ENCODE data around the gene CACNB1.

CACNB1 gene

DNA sequence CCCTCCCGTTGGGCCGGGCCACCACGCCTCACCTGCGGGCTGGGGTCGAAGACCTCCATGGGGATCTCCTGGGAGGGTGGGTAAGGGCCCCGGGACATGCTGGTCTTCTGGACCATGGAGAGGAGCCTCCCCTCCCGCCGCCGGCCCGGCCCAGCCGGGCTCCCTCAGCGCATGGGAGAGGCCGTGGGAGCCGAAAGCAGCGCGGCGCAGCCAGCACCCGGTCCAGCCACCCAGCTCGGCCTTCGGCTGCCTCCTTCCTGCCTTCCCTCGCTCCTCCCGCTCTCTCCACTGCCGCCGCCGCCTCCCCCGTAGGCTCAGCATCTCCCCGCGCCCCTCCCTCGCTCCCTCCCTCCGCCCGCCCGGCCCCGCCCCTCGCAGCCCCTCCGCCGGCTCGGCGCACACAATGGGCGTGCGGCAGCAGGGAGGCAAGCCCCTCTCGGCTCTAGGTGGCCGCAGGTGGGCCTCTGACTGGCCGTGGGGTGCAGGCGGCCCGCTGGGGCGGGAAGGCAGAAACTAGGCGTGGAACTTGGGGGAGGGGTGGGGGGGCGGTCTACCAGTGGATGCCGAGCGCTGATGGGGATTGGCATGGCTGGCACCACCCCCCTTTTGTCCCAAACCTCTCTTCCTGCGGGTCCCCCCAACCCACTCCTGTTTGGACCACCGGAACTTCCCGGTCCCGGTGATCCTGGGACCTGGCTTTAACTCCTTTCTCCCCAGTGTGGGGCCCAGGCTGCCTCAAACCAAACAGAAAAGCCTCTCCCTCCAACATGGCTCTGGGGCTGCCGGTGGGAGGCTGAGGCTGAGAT lies at the start of gene CACNB1:
Gene CACNB1, minus strand, starts transcription at position 290 of the 806 bp plus-strand sequence. Its CDS starts 174 bp downstream, at position 116.
- DNase-seq, result peak; percentile 55
- in situ Hi-C loops (cut with MboI; ENCODE audit: low pct_unique_long_range_greater_than_20kb, low sequenced_read_pairs), result no loop called here

DNA sequence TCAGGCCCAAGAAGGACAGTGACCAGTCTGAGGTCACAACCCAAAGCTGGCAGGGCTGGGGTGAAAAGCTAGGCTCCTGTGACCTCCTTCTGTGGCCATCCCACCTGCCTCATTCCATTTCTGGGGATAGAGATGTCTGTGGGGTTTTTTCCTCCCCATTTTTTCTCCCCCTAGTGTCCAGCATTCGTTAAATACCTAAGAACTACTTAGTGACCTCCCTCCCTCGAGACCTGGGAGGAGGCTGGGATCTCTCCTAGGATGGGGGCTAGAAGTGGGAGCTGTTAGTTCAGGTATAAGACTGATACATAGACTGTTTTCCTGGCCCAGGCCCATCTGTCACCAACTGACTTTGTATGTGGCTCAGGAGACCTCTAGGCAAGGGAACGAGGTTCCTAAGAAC lies 48.8 kb upstream of the CACNB1 start:
- in situ Hi-C loops (cut with MboI; ENCODE audit: low pct_unique_long_range_greater_than_20kb, low sequenced_read_pairs), result no loop called here
- DNase-seq, result no peak

DNA sequence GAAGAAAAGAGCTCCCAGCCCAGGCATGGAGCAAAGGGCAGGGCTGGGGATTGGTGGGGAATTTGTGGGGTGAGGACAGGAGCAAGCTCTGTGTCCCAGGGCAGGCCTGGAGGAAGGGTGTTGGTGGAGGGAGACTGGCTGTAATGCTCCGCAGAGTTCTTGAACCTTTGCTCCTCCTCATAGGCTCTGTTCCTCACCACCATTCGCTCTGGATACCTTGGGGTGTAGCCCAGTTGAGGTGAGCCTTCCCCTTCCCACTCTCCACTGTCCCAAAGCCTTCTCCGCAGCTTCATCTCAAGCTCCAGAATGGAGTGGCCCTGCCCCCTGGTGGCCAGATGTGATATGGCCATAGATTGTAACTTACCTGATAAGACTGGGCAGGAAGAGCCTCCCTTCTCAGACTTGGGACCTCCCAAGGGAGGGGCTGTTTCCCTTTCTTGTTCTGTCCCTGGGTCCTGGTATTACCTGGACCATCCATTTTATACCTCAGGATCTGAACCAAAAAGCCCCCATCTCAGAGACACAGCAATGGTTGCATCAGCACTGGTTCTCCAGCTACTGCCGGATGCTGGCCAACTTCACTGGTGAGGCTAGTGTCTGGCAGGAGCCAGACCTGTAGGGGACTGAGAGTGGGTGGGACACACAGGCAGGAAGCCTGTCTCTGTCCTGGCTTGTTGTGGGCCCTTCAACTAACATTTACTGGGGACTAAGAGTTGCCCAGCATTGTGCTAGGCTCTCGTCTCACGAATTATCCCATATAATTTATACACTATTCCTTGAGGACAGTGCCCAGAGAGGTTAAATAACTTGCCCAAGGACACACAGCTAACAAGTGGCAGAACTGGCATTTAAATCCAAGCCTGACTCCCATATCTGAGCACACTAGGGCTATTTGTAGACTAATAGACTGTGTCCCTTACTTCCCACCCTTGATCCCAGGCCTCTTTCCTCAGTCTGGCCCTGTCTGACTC lies 47.4 kb upstream of the CACNB1 start:
- peak; percentile 90 for DNase-seq
- in situ Hi-C loops (cut with MboI; ENCODE audit: low pct_unique_long_range_greater_than_20kb, low sequenced_read_pairs), result no loop called here

DNA sequence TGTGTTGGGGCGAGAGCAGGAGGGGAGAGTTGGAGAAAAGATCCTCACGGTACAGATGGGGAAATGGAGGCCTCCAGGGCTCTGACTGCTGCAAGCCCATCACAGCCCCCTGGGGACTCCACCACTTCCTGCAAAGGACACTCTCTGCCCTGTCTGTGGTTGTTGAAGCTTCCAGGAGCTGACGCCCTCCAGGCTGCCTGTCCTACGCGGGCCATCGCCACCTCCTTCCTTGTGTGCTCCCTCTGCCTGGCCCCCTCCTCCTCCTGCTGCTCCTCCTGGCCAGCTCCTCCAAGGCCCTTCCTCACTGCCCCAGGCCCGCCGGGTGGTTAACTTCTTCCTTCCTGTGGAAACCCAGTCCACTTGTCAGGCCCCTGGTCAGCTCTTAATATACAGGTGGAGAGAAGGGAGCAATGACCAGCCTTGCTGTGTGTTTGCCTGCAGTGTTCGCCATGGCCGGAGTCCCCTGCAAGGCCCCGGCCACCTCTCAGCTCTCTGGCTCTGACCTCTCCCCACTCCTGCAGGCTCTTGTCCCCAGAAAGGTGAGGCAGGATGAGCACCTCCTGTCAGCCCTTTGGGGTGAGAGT lies 46.6 kb upstream of the CACNB1 start:
- in situ Hi-C loops (cut with MboI; ENCODE audit: low pct_unique_long_range_greater_than_20kb, low sequenced_read_pairs), result no loop called here
- DNase-seq, result peak; percentile 66

DNA sequence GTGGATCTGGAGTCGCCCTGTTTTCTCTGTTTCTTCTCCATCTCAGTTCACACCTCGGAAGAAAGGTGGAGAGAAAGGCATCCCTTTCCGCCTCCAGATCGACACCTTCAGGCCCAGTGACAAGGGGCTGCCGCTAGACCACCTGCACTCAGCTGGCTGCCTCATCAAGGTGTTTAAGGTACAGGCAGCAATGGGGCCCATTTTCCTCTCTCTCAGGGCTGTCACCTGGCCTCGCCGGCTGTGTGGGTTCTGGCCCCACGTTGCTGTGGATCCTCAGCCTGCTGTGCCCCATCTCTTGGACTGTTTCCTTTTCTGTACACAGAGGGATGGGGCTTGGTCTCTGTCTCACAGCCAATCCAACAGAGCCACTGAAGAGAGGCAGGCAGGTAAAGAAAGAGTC lies 45.7 kb upstream of the CACNB1 start:
- DNase-seq, result no peak
- in situ Hi-C loops (cut with MboI; ENCODE audit: low pct_unique_long_range_greater_than_20kb, low sequenced_read_pairs), result no loop called here

DNA sequence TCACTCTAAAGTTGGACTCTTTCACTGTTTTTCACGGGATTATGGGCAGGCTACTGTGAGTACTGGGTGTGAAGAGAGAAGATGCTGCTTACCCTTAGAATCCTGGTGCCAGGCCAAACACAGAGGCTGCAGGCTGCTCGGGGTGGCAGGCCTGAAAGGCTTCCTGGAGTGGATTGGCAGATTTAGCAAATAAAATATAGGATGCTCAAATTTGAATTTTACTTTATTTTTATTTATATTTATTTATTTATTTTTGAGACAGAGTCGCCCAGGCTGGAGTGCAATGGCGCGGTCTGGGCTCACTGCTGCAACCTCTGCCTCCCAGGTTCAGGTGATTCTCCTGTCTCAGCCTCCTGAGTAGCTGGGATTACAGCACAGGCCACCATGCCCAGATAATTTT lies 43.2 kb upstream of the CACNB1 start:
- in situ Hi-C loops (cut with MboI; ENCODE audit: low pct_unique_long_range_greater_than_20kb, low sequenced_read_pairs), result no loop called here
- no peak for DNase-seq

DNA sequence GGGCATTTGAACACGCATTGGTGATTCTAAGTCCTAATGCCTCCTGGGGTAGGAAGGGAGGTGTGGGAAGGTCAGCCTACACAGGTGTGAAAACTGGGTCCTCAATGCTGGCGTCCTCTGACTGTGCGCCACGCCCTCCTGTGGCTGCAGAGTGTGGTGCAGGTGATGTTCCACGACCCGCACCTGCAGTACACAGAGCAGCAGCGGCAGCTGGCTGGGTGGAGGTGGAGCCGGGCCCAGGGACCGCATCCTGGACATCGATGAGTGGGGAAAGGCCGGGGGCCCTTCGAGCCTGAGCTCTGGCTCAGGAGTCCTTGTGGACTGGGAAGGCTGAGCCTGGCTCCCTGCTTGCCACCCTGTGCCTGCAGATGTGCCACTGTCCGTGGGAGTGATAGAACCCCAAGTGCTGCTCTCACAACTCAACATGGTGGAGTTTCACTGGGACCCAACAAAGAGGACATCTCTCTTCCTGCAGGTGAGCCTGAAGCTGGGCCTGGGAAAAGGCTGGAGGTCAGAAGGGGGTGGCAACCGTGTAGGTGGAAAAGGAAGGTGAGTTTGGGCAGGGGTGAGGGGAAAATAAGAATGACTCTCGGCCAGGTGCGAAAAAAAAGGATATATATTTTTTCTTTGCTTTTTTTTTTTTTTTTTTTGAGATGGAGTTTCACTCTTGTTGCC lies 42.3 kb upstream of the CACNB1 start:
- in situ Hi-C loops (cut with MboI; ENCODE audit: low pct_unique_long_range_greater_than_20kb, low sequenced_read_pairs), result no loop called here
- peak; percentile 68 for DNase-seq

DNA sequence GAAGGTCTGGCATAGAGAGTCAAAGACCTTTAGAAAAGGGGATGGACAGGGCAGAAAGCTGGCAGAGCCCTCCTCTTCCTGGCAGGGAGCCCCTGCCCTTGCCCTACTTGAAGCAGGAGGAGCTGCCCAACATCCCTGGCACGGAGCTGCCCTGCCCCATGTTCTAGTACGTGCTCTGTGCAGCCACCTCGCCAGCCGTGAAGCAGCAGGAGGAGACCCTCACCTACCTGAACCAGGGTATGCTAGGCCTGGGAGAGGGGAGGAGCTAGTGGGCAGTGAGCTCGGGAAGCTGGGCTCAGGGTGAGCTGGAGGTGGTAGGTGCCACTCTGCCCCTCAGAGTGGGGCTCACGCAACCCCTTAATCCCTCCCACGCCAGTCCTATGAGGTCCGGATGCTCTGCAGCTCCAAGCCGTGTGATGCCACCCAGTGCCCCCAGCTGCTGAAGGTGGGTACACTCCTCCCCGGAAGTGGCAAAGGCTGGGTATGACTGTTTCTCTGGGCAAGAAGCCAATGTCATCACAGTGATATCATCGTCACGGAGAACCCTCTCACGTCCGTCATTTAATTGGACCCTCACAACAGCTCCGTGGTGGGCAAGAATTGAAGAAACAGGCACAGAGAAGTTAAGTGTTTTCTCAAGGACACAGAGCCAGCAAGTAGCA lies 41.0 kb upstream of the CACNB1 start:
- DNase-seq, result no peak
- in situ Hi-C loops (cut with MboI; ENCODE audit: low pct_unique_long_range_greater_than_20kb, low sequenced_read_pairs), result no loop called here

DNA sequence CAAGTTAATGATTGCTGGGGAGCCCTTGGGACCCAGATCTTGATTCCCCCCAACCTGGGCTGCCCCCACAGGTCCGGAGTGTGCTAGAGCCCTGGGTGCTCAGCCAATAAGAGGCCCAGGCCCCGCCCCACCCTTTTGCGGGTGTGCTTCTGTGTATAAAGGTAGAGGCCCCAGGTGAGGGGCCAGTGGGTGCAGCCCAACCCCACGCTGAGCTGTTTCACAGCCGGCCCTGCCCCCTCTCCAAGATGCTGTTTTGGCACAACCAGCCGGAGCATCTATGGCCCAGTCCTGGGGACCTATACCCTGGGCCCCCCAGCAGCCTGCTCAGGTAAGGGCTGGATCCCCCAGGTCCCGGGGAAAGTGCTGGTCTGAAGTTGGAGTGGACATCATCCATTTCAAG lies 40.1 kb upstream of the CACNB1 start:
- in situ Hi-C loops (cut with MboI; ENCODE audit: low pct_unique_long_range_greater_than_20kb, low sequenced_read_pairs), result no loop called here
- DNase-seq, result no peak

DNA sequence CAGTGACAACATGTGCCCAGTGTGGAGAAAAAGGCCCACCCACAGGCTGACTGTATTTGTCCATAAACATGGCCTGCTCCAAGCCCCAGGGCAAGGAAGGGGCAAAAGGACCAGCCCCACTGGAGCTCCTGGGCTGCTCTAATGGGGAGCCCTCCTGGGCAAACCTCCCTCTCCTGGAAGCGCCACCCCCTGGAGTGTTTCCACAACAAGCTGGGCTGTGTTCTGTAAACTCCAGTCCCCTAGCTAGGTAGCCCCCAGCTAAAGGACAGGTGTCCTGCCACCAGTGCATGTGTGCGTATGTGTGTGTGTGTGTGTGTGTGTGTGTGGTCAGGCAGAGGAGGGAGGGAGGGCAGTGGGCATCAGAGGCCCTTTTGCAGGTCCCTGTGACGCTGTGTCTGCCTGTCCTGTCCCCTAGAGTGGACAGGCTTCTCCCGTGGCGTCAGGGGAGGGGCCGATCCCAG lies 39.5 kb upstream of the CACNB1 start:
- no peak for DNase-seq
- in situ Hi-C loops (cut with MboI; ENCODE audit: low pct_unique_long_range_greater_than_20kb, low sequenced_read_pairs), result no loop called here

DNA sequence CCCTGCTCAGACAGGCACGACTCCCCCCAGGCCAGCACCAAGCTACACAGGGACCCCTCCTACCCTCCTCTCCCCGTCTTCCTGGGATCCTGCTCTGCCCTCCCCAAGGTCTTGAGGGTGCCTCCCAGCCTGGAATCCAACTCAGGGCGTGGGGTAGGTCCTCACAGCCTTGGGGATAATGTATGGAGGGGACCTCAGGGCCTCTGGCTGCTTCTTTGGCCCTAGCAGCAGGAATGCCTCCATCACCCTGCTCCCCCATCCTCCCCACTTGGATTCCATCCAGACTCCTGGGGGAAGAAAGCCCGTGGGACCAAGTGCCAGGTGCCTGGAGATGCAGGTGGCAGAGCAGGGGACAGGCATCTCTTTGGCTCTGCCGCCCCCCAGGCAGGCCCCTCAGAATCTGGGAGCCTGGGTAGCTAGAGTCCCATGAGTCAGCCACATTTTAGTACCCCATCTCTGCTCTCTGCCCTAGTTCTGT lies 39.0 kb upstream of the CACNB1 start:
- DNase-seq, result no peak
- in situ Hi-C loops (cut with MboI; ENCODE audit: low pct_unique_long_range_greater_than_20kb, low sequenced_read_pairs), result no loop called here

DNA sequence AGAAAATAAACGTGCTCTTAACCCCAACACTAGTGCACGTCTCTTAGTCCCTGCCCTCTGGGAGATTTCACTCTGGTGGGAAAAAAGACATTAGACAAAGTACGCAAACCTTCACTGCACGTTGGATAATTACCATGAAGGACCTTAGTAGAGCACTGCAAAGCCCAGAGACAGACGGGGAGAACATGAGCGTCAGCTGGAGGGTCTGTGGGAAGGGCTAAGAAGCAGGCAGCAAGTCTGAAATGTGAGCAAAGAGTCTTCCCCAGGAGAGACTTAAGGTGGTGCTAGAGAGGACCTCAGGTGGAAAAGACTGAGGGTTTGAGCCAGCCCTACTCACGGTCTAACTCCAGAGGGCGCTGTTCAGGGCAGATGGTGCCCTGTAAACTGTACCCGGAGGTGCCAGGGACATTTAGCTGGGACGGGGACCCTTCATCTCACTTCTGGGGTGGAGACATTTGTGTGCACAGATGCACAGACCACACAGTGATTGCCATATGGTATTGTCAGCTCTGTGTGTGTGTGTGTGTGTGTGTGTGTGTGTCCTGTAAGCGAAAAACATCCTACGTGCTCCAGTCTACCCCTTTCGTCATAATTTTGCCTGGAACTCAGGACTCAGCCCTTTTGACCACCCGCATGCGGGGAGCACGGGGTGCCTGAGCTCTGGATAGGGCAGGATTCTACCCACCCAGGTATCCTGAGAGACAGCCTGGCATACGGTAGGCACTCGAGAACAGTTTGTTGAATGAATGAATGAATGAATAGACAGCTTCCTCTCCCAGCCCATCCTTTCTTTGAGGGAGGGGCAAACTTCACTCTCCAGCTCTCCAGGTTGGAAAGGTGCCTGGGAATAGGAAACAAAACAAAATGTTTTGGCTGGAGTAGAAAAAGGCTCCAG lies 38.3 kb upstream of the CACNB1 start:
- peak; percentile 90 for DNase-seq

DNA sequence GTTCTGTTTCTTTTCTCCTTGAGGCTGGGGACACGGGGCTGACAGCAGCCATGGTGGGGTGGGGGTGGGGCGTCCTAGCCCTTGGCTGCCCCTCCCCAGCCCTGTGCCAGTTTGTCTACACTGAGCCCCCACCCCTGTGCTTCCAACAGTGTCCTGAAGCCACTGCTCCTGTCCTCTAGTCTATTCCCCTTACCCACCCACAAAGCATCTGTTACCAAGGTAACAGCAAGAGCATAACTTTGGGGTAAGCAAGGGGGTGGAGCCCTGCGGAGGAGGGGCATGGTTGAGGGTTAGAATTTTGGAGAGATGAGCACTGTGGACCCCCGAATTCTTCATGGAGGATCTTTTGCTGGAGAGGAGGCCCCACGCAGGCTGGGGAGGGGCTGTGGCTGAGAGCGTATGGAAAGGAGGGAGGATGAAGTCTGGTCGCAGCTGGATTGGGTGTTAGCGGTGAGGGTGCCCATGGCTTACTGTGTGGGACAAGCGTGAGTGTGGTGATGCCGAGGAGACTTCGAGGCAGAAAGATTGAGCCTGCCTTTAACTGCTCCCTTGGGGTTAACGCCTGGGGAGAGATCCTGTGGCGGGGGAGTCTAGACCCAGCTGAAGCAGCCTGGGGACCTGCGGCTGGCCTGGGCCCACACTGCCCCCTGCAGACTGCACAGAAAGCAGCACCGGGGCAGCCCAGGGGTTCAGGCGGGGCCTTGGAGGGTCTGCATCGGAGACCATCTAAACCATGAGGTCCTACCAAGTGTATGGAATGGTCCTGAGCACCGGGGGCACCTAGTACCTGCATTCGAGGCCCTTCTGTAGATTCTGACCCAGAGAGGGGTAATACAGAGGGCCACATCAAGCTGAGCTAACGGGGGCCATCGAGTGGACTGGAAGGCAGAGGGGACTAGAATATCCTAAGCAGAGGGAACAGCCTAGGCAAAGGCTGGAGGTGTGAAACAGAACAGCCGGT lies 34.4 kb upstream of the CACNB1 start:
- peak; percentile 58 for DNase-seq
- in situ Hi-C loops (cut with MboI; ENCODE audit: low pct_unique_long_range_greater_than_20kb, low sequenced_read_pairs), result no loop called here

More for the DNA sequence above, 38.3 kb upstream of the CACNB1 start:
- in situ Hi-C loops (cut with MboI; ENCODE audit: low pct_unique_long_range_greater_than_20kb, low sequenced_read_pairs), result no loop called here

DNA sequence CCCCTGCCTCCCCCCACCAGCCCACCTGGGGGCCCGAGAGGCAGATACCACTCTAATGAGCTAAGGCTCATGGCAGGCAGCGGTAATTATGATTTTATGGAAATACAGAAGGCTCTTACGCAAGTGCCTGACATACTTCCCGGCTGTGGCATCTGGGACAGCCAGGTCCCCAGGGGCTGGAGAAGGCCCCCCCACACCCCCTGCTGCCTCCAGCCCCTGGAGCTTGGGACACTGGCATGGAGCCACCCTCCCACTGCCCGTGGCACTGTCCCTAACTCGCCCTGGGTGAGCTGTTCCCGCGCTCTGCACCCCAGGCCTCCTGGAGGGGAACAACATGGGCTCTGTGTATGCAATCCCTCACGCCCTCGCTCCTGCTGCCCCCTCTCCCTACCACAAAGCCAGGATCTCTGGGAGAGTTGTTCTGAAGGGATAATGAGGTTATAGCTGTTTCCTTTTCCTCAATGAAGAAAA lies 33.7 kb upstream of the CACNB1 start:
- in situ Hi-C loops (cut with MboI; ENCODE audit: low pct_unique_long_range_greater_than_20kb, low sequenced_read_pairs), result no loop called here
- no peak for DNase-seq

DNA sequence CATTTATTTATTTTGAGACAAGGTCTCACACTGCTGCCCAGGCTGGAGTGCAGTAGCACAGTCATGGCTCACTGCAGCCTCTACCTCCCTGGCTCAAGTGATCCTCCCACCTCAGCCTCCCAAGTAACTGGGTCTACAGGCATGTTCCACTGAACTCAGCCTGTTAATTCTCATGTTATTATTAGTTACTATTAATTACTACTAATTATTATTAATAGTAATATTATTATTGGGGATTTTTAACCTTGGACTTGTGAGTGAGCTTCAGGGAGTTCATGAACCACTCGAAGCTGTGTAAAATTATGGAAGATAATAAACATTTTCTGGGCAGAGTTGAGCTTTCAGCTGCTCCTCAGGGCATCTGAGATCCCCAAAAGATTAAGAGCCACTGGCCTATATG lies 32.9 kb upstream of the CACNB1 start:
- no peak for DNase-seq
- in situ Hi-C loops (cut with MboI; ENCODE audit: low pct_unique_long_range_greater_than_20kb, low sequenced_read_pairs), result no loop called here

DNA sequence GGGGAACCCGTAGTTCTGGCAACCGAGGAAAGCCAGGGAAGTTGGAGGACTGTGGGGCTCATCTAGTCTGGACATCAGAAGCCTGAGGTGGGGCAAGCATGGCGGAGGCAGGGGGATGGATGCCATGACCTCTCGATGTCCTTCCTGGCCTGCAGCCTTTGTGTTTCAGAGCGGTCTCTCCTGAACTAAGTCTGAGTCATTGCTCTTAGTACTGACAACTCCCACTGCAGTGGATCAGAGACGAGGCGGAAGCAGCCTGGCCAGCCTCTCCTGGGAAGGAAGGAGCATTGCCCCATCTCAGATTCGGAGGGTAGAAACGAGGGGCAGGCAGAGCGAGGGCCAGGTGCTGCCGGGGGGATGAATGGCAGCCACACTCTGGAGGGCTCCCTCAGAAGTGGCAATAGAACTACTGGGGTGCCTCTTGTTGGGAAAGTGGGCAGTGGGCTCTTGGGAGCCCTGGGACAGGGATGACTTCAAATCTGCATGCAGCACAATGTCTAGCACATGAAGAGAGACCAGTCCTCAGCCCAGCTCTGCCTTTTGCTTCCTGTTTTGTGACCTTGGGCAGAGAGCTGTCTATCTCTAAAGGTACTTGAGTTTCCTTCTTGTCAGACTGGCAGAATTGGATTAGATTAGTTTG lies 31.9 kb upstream of the CACNB1 start:
- in situ Hi-C loops (cut with MboI; ENCODE audit: low pct_unique_long_range_greater_than_20kb, low sequenced_read_pairs), result no loop called here
- no peak for DNase-seq

Measured in KBM-7 (cell line).